ENCODE results near the gene SPO11. TPM values are rescaled to one million over a fixed set of nuclear protein-coding genes. Genes with fewer than 3 reads are reported as not detected.
A peak's percentile ranks its signal among the peaks of the same experiment; 100 is the strongest.

Gene SPO11
- polyA plus RNA-seq, 2 of the 4 experiments (the other 2 are of a cell fraction) = not detected

- no peak overlapping the region for H3K4me2 ChIP-seq
- 64% methylated on average over 18 of the region's 18 CpGs for WGBS (ENCODE audit: missing lambda C conversion rate)
- no peak overlapping the region for H3K4me3 ChIP-seq
- no peak for TF ChIP-seq ZSCAN20 (CRISPR knock-in tag; IDR thresholded peaks at IDR 0.05)
- no peak for TF ChIP-seq GATA3 (IDR thresholded peaks at IDR 0.05; ENCODE audit: borderline replicate concordance)
- no peak for TF ChIP-seq KDM1A (IDR thresholded peaks at IDR 0.05; ENCODE audit: low read depth)
- TF ChIP-seq EHF (CRISPR knock-in tag; IDR thresholded peaks at IDR 0.05) = no peak
- no peak for TF ChIP-seq FOSB (CRISPR knock-in tag; IDR thresholded peaks at IDR 0.05)
- H3K9me3 ChIP-seq = no peaks in the 10 kb centered on the region
- DNase-seq (ENCODE audit: low read depth in 1 of 2, low spot score in 1 of 2) (no peak), ATAC-seq (no peak), FAIRE-seq (no peak)
- no peak overlapping the region for H3K27ac ChIP-seq
- H3K4me1 ChIP-seq = no peaks in the 10 kb centered on the region
- ChIA-PET POLR2A (no interaction called here), CTCF (interaction anchor here (0.5 to 1.5 kb wide), 5 partner anchors 11 to 1106 kb away, joined by 3 to 4 read pairs (median 3); partner anchors contain the start of gene VAPB)
These were observed 46.8 kb upstream of the SPO11 start for GRCh38 chr20:57282670-57283361.

GRCh38 chr20:57283860-57284259, 45.7 kb upstream of the SPO11 start:
- H3K9me3 ChIP-seq = no peaks in the 10 kb centered on the region
- no peak overlapping the region for H3K27ac ChIP-seq
- H3K4me3 ChIP-seq = no peak overlapping the region
- DNase-seq (ENCODE audit: low read depth in 1 of 2, low spot score in 1 of 2) (no peak), ATAC-seq (no peak), FAIRE-seq (no peak)
- CTCF ChIA-PET = interaction anchor here (1.2 kb wide), 1 partner anchor 62 kb away, joined by 3 read pairs; no protein-coding TSS in a partner anchor
- H3K4me1 ChIP-seq = no peaks in the 10 kb centered on the region
- no peak overlapping the region for H3K4me2 ChIP-seq
- 33% methylated on average over 7 of the region's 7 CpGs for WGBS (ENCODE audit: missing lambda C conversion rate)
- TF ChIP-seq PBX3 (IDR thresholded peaks at IDR 0.05) (no peak), JUNB (IDR thresholded peaks at IDR 0.05) (no peak), FOXS1 (CRISPR knock-in tag; IDR thresholded peaks at IDR 0.05) (no peak)
- POLR2A ChIA-PET = no interaction called here

- no peaks in the 10 kb centered on the region for H3K9me3 ChIP-seq
- H3K27ac ChIP-seq = no peak overlapping the region
- FAIRE-seq = no peak
- ChIA-PET CTCF (interaction anchor here (1.1 to 1.4 kb wide), 2 partner anchors 9 to 59 kb away, joined by 3 to 4 read pairs; no protein-coding TSS in a partner anchor), POLR2A (no interaction called here)
- 50% methylated on average over 14 of the region's 14 CpGs for WGBS (ENCODE audit: missing lambda C conversion rate)
- H3K4me1 ChIP-seq = no peaks in the 10 kb centered on the region
- peak in 1 of 2 experiments; percentile 23; a peak in 2 of 6 replicates for ATAC-seq
- no peak for DNase-seq (ENCODE audit: low read depth in 1 of 2, low spot score in 1 of 2)
- no peak overlapping the region for H3K4me3 ChIP-seq
- no peak overlapping the region for H3K4me2 ChIP-seq
- TF ChIP-seq MAZ (IDR thresholded peaks at IDR 0.05; ENCODE audit: borderline replicate concordance, low read depth, low read length) (no peak), ZC3H11A (IDR thresholded peaks at IDR 0.05) (no peak), HDAC2 (IDR thresholded peaks at IDR 0.05) (no peak), BCL3 (IDR thresholded peaks at IDR 0.05) (no peak), FOSL2 (IDR thresholded peaks at IDR 0.05) (no peak), FOSL2 (CRISPR knock-in tag; IDR thresholded peaks at IDR 0.05) (no peak), HEYL (CRISPR knock-in tag; IDR thresholded peaks at IDR 0.05) (no peak), PHF8 (IDR thresholded peaks at IDR 0.05; ENCODE audit: borderline replicate concordance, low read depth) (no peak), KDM5A (IDR thresholded peaks at IDR 0.05) (no peak), HMGXB4 (CRISPR knock-in tag; IDR thresholded peaks at IDR 0.05; ENCODE audit: borderline replicate concordance) (no peak), NR3C1 (IDR thresholded peaks at IDR 0.05) (no peak), CTCF (IDR thresholded peaks at IDR 0.05) (no peak), NPAS2 (CRISPR knock-in tag; IDR thresholded peaks at IDR 0.05; ENCODE audit: borderline replicate concordance) (no peak), JUNB (IDR thresholded peaks at IDR 0.05) (no peak), ATOH8 (CRISPR knock-in tag; IDR thresholded peaks at IDR 0.05; ENCODE audit: low read depth) (no peak), ZFP36 (IDR thresholded peaks at IDR 0.05; ENCODE audit: borderline replicate concordance, partially characterized antibody) (no peak)
These were observed 42.4 kb upstream of the SPO11 start for GRCh38 chr20:57287007-57287880.
